NCI-H345 treated with DMSO at 0.1 percent for 48 hours (cell line): ENCODE data around the gene SLC25A13.

ENCODE experiments used
- DNase-seq: peaks from one replicate; lab custom pipeline; 2025; ENCODE audit not compliant: unreplicated experiment; lab: John Stamatoyannopoulos, UW

SLC25A13 gene

GRCh38 chr7:96211954-96212353 is 109.9 kb downstream of the SLC25A13 start:
- no peak for DNase-seq

- DNase-seq, result no peak
Observed at GRCh38 chr7:96205665-96206064, 116.2 kb downstream of the SLC25A13 start.

GRCh38 chr7:96204601-96205000 is 117.3 kb downstream of the SLC25A13 start:
- no peak for DNase-seq

- no peak for DNase-seq
Observed at GRCh38 chr7:96203786-96204185, 118.1 kb downstream of the SLC25A13 start.

- DNase-seq, result no peak
Observed at GRCh38 chr7:96202102-96202501, 119.8 kb downstream of the SLC25A13 start.

GRCh38 chr7:96200740-96201139 is 121.2 kb downstream of the SLC25A13 start:
- no peak for DNase-seq

- DNase-seq, result no peak
Observed at GRCh38 chr7:96199421-96199820, 122.5 kb downstream of the SLC25A13 start.

GRCh38 chr7:96198047-96198636 is 123.8 kb downstream of the SLC25A13 start:
- DNase-seq, result no peak

GRCh38 chr7:96196676-96197075 is 125.2 kb downstream of the SLC25A13 start:
- no peak for DNase-seq

- no peak for DNase-seq
Observed at GRCh38 chr7:96189129-96189820, 132.6 kb downstream of the SLC25A13 start.

- DNase-seq, result no peak
Observed at GRCh38 chr7:96188591-96188991, 133.3 kb downstream of the SLC25A13 start.

- no peak for DNase-seq
Observed at GRCh38 chr7:96188174-96188581, 133.7 kb downstream of the SLC25A13 start.

GRCh38 chr7:96187735-96188134 is 134.2 kb downstream of the SLC25A13 start:
- no peak for DNase-seq

- no peak for DNase-seq
Observed at GRCh38 chr7:96184783-96185182, 137.1 kb downstream of the SLC25A13 start.

- no peak for DNase-seq
Observed at GRCh38 chr7:96183163-96183670, 138.7 kb downstream of the SLC25A13 start.

- DNase-seq, result no peak
Observed at GRCh38 chr7:96182424-96183158, 139.3 kb downstream of the SLC25A13 start.

- no peak for DNase-seq
Observed at GRCh38 chr7:96181174-96181573, 140.7 kb downstream of the SLC25A13 start.

GRCh38 chr7:96179837-96180236 is 142.1 kb downstream of the SLC25A13 start:
- DNase-seq, result no peak

- no peak for DNase-seq
Observed at GRCh38 chr7:96179341-96179740, 142.6 kb downstream of the SLC25A13 start.

GRCh38 chr7:96178581-96178980 is 143.3 kb downstream of the SLC25A13 start:
- DNase-seq, result no peak

- no peak for DNase-seq
Observed at GRCh38 chr7:96177353-96177752, 144.5 kb downstream of the SLC25A13 start.

- no peak for DNase-seq
Observed at GRCh38 chr7:96174812-96175211, 147.1 kb downstream of the SLC25A13 start.
